Measurements from ENCODE around the gene GLP1R.

DNA sequence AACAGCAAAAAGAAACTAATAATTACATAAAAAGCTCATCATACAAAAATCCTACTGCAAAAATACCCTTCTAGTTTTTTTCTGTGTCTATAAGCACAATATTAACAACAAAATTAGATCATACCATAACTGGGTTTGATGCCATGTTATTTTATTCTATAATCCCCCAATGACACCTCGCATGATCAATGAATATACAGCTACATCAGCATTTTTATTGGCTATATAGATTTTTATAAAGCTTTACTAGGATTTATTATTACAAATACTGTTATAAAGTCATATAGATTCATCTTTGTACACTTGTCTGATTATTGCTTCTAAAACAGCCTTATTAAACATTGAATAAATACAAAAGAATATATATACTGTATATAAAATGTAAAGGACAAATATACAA lies 45.1 kb upstream of the GLP1R start:
- TF ChIP-seq, protein P1, sequence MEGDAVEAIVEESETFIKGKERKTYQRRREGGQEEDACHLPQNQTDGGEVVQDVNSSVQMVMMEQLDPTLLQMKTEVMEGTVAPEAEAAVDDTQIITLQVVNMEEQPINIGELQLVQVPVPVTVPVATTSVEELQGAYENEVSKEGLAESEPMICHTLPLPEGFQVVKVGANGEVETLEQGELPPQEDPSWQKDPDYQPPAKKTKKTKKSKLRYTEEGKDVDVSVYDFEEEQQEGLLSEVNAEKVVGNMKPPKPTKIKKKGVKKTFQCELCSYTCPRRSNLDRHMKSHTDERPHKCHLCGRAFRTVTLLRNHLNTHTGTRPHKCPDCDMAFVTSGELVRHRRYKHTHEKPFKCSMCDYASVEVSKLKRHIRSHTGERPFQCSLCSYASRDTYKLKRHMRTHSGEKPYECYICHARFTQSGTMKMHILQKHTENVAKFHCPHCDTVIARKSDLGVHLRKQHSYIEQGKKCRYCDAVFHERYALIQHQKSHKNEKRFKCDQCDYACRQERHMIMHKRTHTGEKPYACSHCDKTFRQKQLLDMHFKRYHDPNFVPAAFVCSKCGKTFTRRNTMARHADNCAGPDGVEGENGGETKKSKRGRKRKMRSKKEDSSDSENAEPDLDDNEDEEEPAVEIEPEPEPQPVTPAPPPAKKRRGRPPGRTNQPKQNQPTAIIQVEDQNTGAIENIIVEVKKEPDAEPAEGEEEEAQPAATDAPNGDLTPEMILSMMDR (IDR thresholded peaks at IDR 0.05): no peak
- no peak for TF ChIP-seq POLR2AphosphoS5 (IDR thresholded peaks at IDR 0.05)
- TF ChIP-seq POLR2A (IDR thresholded peaks at IDR 0.05): no peak
- no peak for TF ChIP-seq EP300 (IDR thresholded peaks at IDR 0.05)
